ENCODE data around the gene NPB.

Gene NPB

GRCh38 chr17:81927653-81928543, 25.9 kb downstream of the NPB start, which contains the start of gene MAFG:
Gene MAFG (minus strand): TSS chr17:81927735. CDS start chr17:81923185, 4,550 bp downstream.
- peak; percentile 95 to 97 for DNase-seq (ENCODE audit: low read depth in 2 of 2)
- H3K4me3 ChIP-seq (replicated peaks in 1 of 2; ENCODE audit: low read depth in 2 of 2, low read length in 2 of 2): peak within 1 kb of the TSS; percentile 77 to 87
- TF ChIP-seq CTCF (IDR thresholded peaks at IDR 0.05; ENCODE audit: low read depth, low read length): peak; percentile 15

- no peak for DNase-seq (ENCODE audit: low read depth in 2 of 2)
- H3K4me3 ChIP-seq (replicated peaks in 1 of 2; ENCODE audit: low read depth in 2 of 2, low read length in 2 of 2): peak overlapping the region; percentile 42 to 77
- TF ChIP-seq CTCF (IDR thresholded peaks at IDR 0.05; ENCODE audit: low read depth, low read length): no peak
Observed at GRCh38 chr17:81928544-81929252, 26.7 kb downstream of the NPB start.

GRCh38 chr17:81929253-81930141, 27.5 kb downstream of the NPB start:
- no peak for TF ChIP-seq CTCF (IDR thresholded peaks at IDR 0.05; ENCODE audit: low read depth, low read length)
- H3K4me3 ChIP-seq (replicated peaks in 1 of 2; ENCODE audit: low read depth in 2 of 2, low read length in 2 of 2): no peak overlapping the region
- no peak for DNase-seq (ENCODE audit: low read depth in 2 of 2)

- no peak overlapping the region for H3K4me3 ChIP-seq (replicated peaks in 1 of 2; ENCODE audit: low read depth in 2 of 2, low read length in 2 of 2)
- no peak for DNase-seq (ENCODE audit: low read depth in 2 of 2)
Observed at GRCh38 chr17:81930142-81931125, 28.4 kb downstream of the NPB start.

GRCh38 chr17:81931189-81931556, 29.1 kb downstream of the NPB start:
- no peak for TF ChIP-seq CTCF (IDR thresholded peaks at IDR 0.05; ENCODE audit: low read depth, low read length)
- DNase-seq (ENCODE audit: low read depth in 2 of 2): no peak
- no peak overlapping the region for H3K4me3 ChIP-seq (replicated peaks in 1 of 2; ENCODE audit: low read depth in 2 of 2, low read length in 2 of 2)

More at GRCh38 chr17:81930142-81931125, 28.4 kb downstream of the NPB start:
- no peak for TF ChIP-seq CTCF (IDR thresholded peaks at IDR 0.05; ENCODE audit: low read depth, low read length)

Measured in cardiac fibroblast (primary cell).